Muscle of leg (tissue), 11 donors: ENCODE measurements around the gene PGC. TPM values are rescaled to one million over a fixed set of nuclear protein-coding genes. Genes with fewer than 3 reads are reported as not detected.

Experiments used
- DNase-seq: peaks from one replicate; pipeline ENCODE4 v3.0.0; 2013
- H3K27ac ChIP-seq: one replicate; pipeline ENCODE4 v1.5.1; 2013; ENCODE audit warnings: mild to moderate bottlenecking, low read length, control low read depth
- H3K27me3 ChIP-seq: one replicate; pipeline ENCODE4 v1.6.1; 2013; ENCODE audit warnings: low read length; ENCODE audit not compliant: control insufficient read depth, insufficient read depth
- H3K36me3 ChIP-seq: one replicate; pipeline ENCODE4 v1.6.1; 2013; ENCODE audit warnings: low read length; ENCODE audit not compliant: control insufficient read depth, insufficient read depth
- H3K4me1 ChIP-seq: one replicate; pipeline ENCODE4 v1.6.1; 2013; ENCODE audit warnings: low read length; ENCODE audit not compliant: control insufficient read depth, insufficient read depth
- H3K4me3 ChIP-seq: one replicate; pipeline ENCODE4 v1.5.1; 2013; ENCODE audit warnings: low read length, control low read depth
- H3K9me3 ChIP-seq: replicated peaks from 2 replicates; pipeline ENCODE4 v1.6.1; 2013; ENCODE audit warnings: low read depth, low read length; ENCODE audit not compliant: control insufficient read depth
- WGBS: methylation state at CpG from one replicate; pipeline ENCODE4 v1.1.5; 2013; ENCODE audit warnings: missing lambda C conversion rate; ENCODE audit not compliant: insufficient coverage; 5-methylcytosine and 5-hydroxymethylcytosine counted together
- polyA plus RNA-seq, 8 donors: library from polyadenylated mRNA; unstranded; fragments of 120-200 nt; gene quantifications; one replicate each; pipeline versions ENCODE4 v1.2.1 to v1.2.3, GENCODE V29; 2013; ENCODE audit warnings: inconsistent platforms in 1 of 8, low replicate concordance in 1 of 8; ENCODE audit not compliant: insufficient read length in 8 of 8, insufficient read depth in 1 of 8
- total RNA-seq: library from RNA; stranded (reverse); fragments of 120-200 nt; gene quantifications from one replicate; pipeline ENCODE4 v1.2.4, GENCODE V29; 2013

PGC gene
- total and polyA plus RNA-seq, 9 donors = 0.21 to 0.41 (median 0.39) TPM; not detected in 6

GRCh38 chr6:41704656-41705310 lies 42.4 kb downstream of the PGC start:
- Histone ChIP-seq H3K27ac (no peak overlapping the region), H3K4me1 (peaks cover 31% of the 10 kb centered on the region), H3K9me3 (no peaks in the 10 kb centered on the region), H3K27me3 (no peaks in the 10 kb centered on the region), H3K36me3 (no peaks in the 10 kb centered on the region), H3K4me3 (no peak overlapping the region)
- 82% methylated on average over 3 of the region's 5 CpGs for WGBS
- no peak for DNase-seq

GRCh38 chr6:41704028-41704427 lies 43.2 kb downstream of the PGC start:
- 60% methylated on average over 7 of the region's 7 CpGs for WGBS
- no peak overlapping the region for H3K27ac ChIP-seq

GRCh38 chr6:41702771-41703494 lies 44.3 kb downstream of the PGC start:
- no peaks in the 10 kb centered on the region for H3K36me3 ChIP-seq
- H3K27me3 ChIP-seq = no peaks in the 10 kb centered on the region
- H3K9me3 ChIP-seq = no peaks in the 10 kb centered on the region
- no peak overlapping the region for H3K27ac ChIP-seq
- DNase-seq = no peak
- peaks cover 44% of the 10 kb centered on the region for H3K4me1 ChIP-seq
- no peak overlapping the region for H3K4me3 ChIP-seq
- WGBS = 83% methylated on average over 8 of the region's 14 CpGs

More at GRCh38 chr6:41704028-41704427, 43.2 kb downstream of the PGC start:
- no peak for DNase-seq
- Histone ChIP-seq H3K4me1 (peaks cover 35% of the 10 kb centered on the region), H3K4me3 (no peak overlapping the region), H3K9me3 (no peaks in the 10 kb centered on the region), H3K36me3 (no peaks in the 10 kb centered on the region), H3K27me3 (no peaks in the 10 kb centered on the region)

GRCh38 chr6:41702089-41702745 lies 45.0 kb downstream of the PGC start:
- Histone ChIP-seq H3K4me3 (no peak overlapping the region), H3K27ac (no peak overlapping the region), H3K27me3 (no peaks in the 10 kb centered on the region), H3K9me3 (no peaks in the 10 kb centered on the region), H3K36me3 (no peaks in the 10 kb centered on the region), H3K4me1 (peaks cover 43% of the 10 kb centered on the region)
- WGBS = 90% methylated on average over 7 of the region's 10 CpGs
- no peak for DNase-seq

- peaks cover 31% of the 10 kb centered on the region for H3K4me1 ChIP-seq
- no peak overlapping the region for H3K27ac ChIP-seq
- peak; percentile 23 for DNase-seq
- WGBS = 52% methylated on average over 14 of the region's 20 CpGs
- H3K9me3 ChIP-seq = no peaks in the 10 kb centered on the region
- H3K27me3 ChIP-seq = no peaks in the 10 kb centered on the region
- no peaks in the 10 kb centered on the region for H3K36me3 ChIP-seq
- H3K4me3 ChIP-seq = no peak overlapping the region
Observed at GRCh38 chr6:41700463-41701347, 46.5 kb downstream of the PGC start.

- DNase-seq = no peak
- no peaks in the 10 kb centered on the region for H3K9me3 ChIP-seq
- H3K4me1 ChIP-seq = peaks cover 27% of the 10 kb centered on the region
- no peaks in the 10 kb centered on the region for H3K27me3 ChIP-seq
- WGBS = no CpG with 5 or more reads among the region's 2 CpGs
- no peak overlapping the region for H3K4me3 ChIP-seq
- H3K36me3 ChIP-seq = no peaks in the 10 kb centered on the region
- peak overlapping the region; percentile 93 for H3K27ac ChIP-seq
Observed at GRCh38 chr6:41699063-41699462, 48.1 kb downstream of the PGC start.

- Histone ChIP-seq H3K36me3 (no peaks in the 10 kb centered on the region), H3K4me1 (peaks cover 35% of the 10 kb centered on the region), H3K9me3 (no peaks in the 10 kb centered on the region), H3K27me3 (no peaks in the 10 kb centered on the region), H3K4me3 (no peak overlapping the region), H3K27ac (peak overlapping the region; percentile 93)
- DNase-seq = peak; percentile 97
- 26% methylated on average over 8 of the region's 15 CpGs for WGBS
Observed at GRCh38 chr6:41697861-41698781, 49.1 kb downstream of the PGC start.

- Histone ChIP-seq H3K27me3 (no peaks in the 10 kb centered on the region), H3K4me3 (no peak overlapping the region), H3K36me3 (no peaks in the 10 kb centered on the region), H3K4me1 (peaks cover 35% of the 10 kb centered on the region), H3K27ac (no peak overlapping the region), H3K9me3 (no peaks in the 10 kb centered on the region)
- no peak for DNase-seq
- WGBS = no CpG with 5 or more reads among the region's 6 CpGs
Observed at GRCh38 chr6:41696788-41697187, 50.4 kb downstream of the PGC start.

GRCh38 chr6:41695825-41696224 lies 51.4 kb downstream of the PGC start:
- 76% methylated on average over 2 of the region's 6 CpGs for WGBS
- no peak for DNase-seq
- H3K36me3 ChIP-seq = no peaks in the 10 kb centered on the region
- no peak overlapping the region for H3K27ac ChIP-seq
- H3K4me1 ChIP-seq = peaks cover 32% of the 10 kb centered on the region
- no peak overlapping the region for H3K4me3 ChIP-seq
- H3K27me3 ChIP-seq = no peaks in the 10 kb centered on the region
- H3K9me3 ChIP-seq = no peaks in the 10 kb centered on the region
